Activated naive CD4-positive, alpha-beta T cell treated with anti-CD3 and anti-CD28 coated beads, Interleukin-2, amount 50 U/mL, for 24 hours (primary cell): ENCODE measurements around the gene IL32.

Experiments used
- H3K27ac Mint-ChIP-seq: one replicate; pipeline ENCODE4 v1.8.0; 2021; ENCODE audit warnings: mild to moderate bottlenecking, mixed read lengths
- H3K27me3 Mint-ChIP-seq: one replicate; pipeline ENCODE4 v1.8.0; 2021; ENCODE audit warnings: mixed read lengths
- H3K36me3 Mint-ChIP-seq: one replicate; pipeline ENCODE4 v1.8.0; 2021; ENCODE audit warnings: mixed read lengths
- H3K4me1 Mint-ChIP-seq: one replicate; pipeline ENCODE4 v1.8.0; 2021; ENCODE audit warnings: mixed read lengths
- H3K4me3 Mint-ChIP-seq: one replicate; pipeline ENCODE4 v1.8.0; 2021; ENCODE audit warnings: mild to moderate bottlenecking, mixed read lengths
- H3K9me3 Mint-ChIP-seq: one replicate; pipeline ENCODE4 v1.8.0; 2021; ENCODE audit warnings: mixed read lengths

The IL32 gene

GRCh38 chr16:3065069-3065741 is at the start of gene IL32:
TSS of gene IL32 (plus strand) at chr16:3065640. CDS start at chr16:3065812, 172 bp downstream.
- H3K36me3 Mint-ChIP-seq: peaks cover 14% of the 10 kb centered on the region
- H3K27ac Mint-ChIP-seq: peak within 1 kb of the TSS; percentile 99
- H3K4me1 Mint-ChIP-seq: peaks cover 60% of the 10 kb centered on the region
- no peaks in the 10 kb centered on the region for H3K9me3 Mint-ChIP-seq
- H3K27me3 Mint-ChIP-seq: no peaks in the 10 kb centered on the region
- H3K4me3 Mint-ChIP-seq: peak within 1 kb of the TSS; percentile 100

- peaks cover 2% of the 10 kb centered on the region for H3K27me3 Mint-ChIP-seq
Measured at GRCh38 chr16:3015865-3016521, 49.4 kb upstream of the IL32 start.

GRCh38 chr16:3017344-3017743 is 48.1 kb upstream of the IL32 start:
- peaks cover 2% of the 10 kb centered on the region for H3K27me3 Mint-ChIP-seq
- no peaks in the 10 kb centered on the region for H3K36me3 Mint-ChIP-seq
- no peaks in the 10 kb centered on the region for H3K9me3 Mint-ChIP-seq
- H3K27ac Mint-ChIP-seq: no peak overlapping the region
- H3K4me3 Mint-ChIP-seq: no peak overlapping the region
- H3K4me1 Mint-ChIP-seq: peaks cover 25% of the 10 kb centered on the region

More at GRCh38 chr16:3015865-3016521, 49.4 kb upstream of the IL32 start:
- Mint-ChIP-seq H3K4me1 (peaks cover 12% of the 10 kb centered on the region), H3K36me3 (no peaks in the 10 kb centered on the region), H3K4me3 (no peak overlapping the region), H3K9me3 (no peaks in the 10 kb centered on the region), H3K27ac (no peak overlapping the region)

- no peaks in the 10 kb centered on the region for H3K9me3 Mint-ChIP-seq
- peaks cover 2% of the 10 kb centered on the region for H3K27me3 Mint-ChIP-seq
- H3K27ac Mint-ChIP-seq: no peak within 1 kb of the TSS
- peaks cover 31% of the 10 kb centered on the region for H3K4me1 Mint-ChIP-seq
- no peaks in the 10 kb centered on the region for H3K36me3 Mint-ChIP-seq
- peak within 1 kb of the TSS; percentile 19 for H3K4me3 Mint-ChIP-seq
Measured at GRCh38 chr16:3017794-3018506, 47.5 kb upstream of the IL32 start, which contains the start of gene CLDN6. TSS of gene CLDN6 (minus strand) at chr16:3018183. CDS start at chr16:3016021, 2,162 bp downstream.

- Mint-ChIP-seq H3K36me3 (peaks cover 3% of the 10 kb centered on the region), H3K27me3 (peaks cover 2% of the 10 kb centered on the region), H3K4me1 (peaks cover 42% of the 10 kb centered on the region), H3K9me3 (no peaks in the 10 kb centered on the region), H3K4me3 (peak overlapping the region; percentile 91), H3K27ac (peak overlapping the region; percentile 77)
Measured at GRCh38 chr16:3019594-3020246, 45.7 kb upstream of the IL32 start.

- Mint-ChIP-seq H3K4me3 (peak within 1 kb of the TSS; percentile 97), H3K9me3 (no peaks in the 10 kb centered on the region), H3K27me3 (peaks cover 2% of the 10 kb centered on the region), H3K36me3 (peaks cover 3% of the 10 kb centered on the region), H3K27ac (peak within 1 kb of the TSS; percentile 93), H3K4me1 (peaks cover 45% of the 10 kb centered on the region)
Measured at GRCh38 chr16:3020247-3020603, 45.2 kb upstream of the IL32 start, which contains the start of gene TNFRSF12A. TSS of gene TNFRSF12A (plus strand) at chr16:3020368. CDS start at chr16:3020398, 30 bp downstream.

- H3K27ac Mint-ChIP-seq: peak overlapping the region; percentile 93
- H3K4me1 Mint-ChIP-seq: peaks cover 47% of the 10 kb centered on the region
- no peaks in the 10 kb centered on the region for H3K9me3 Mint-ChIP-seq
- peak overlapping the region; percentile 97 for H3K4me3 Mint-ChIP-seq
- peaks cover 2% of the 10 kb centered on the region for H3K27me3 Mint-ChIP-seq
- peaks cover 3% of the 10 kb centered on the region for H3K36me3 Mint-ChIP-seq
Measured at GRCh38 chr16:3020604-3021448, 44.6 kb upstream of the IL32 start.

- H3K4me3 Mint-ChIP-seq: peak overlapping the region; percentile 97
- H3K4me1 Mint-ChIP-seq: peaks cover 47% of the 10 kb centered on the region
- peaks cover 3% of the 10 kb centered on the region for H3K36me3 Mint-ChIP-seq
- peak overlapping the region; percentile 93 for H3K27ac Mint-ChIP-seq
- no peaks in the 10 kb centered on the region for H3K9me3 Mint-ChIP-seq
- H3K27me3 Mint-ChIP-seq: no peaks in the 10 kb centered on the region
Measured at GRCh38 chr16:3021449-3022207, 43.8 kb upstream of the IL32 start.

GRCh38 chr16:3022208-3022683 is 43.2 kb upstream of the IL32 start:
- Mint-ChIP-seq H3K27ac (peak overlapping the region; percentile 93), H3K27me3 (no peaks in the 10 kb centered on the region), H3K4me3 (peak overlapping the region; percentile 97), H3K4me1 (peaks cover 47% of the 10 kb centered on the region), H3K9me3 (no peaks in the 10 kb centered on the region), H3K36me3 (peaks cover 3% of the 10 kb centered on the region)

- Mint-ChIP-seq H3K27ac (peak overlapping the region; percentile 93), H3K4me3 (peak overlapping the region; percentile 97), H3K4me1 (peaks cover 47% of the 10 kb centered on the region), H3K9me3 (no peaks in the 10 kb centered on the region), H3K27me3 (no peaks in the 10 kb centered on the region), H3K36me3 (peaks cover 3% of the 10 kb centered on the region)
Measured at GRCh38 chr16:3022684-3023414, 42.6 kb upstream of the IL32 start.

GRCh38 chr16:3023415-3023668 is 42.1 kb upstream of the IL32 start:
- Mint-ChIP-seq H3K9me3 (no peaks in the 10 kb centered on the region), H3K27me3 (no peaks in the 10 kb centered on the region), H3K4me3 (peak overlapping the region; percentile 97), H3K27ac (peak overlapping the region; percentile 98), H3K4me1 (peaks cover 47% of the 10 kb centered on the region), H3K36me3 (peaks cover 3% of the 10 kb centered on the region)

GRCh38 chr16:3023669-3024478 is 41.6 kb upstream of the IL32 start, which contains the start of the genes HCFC1R1 and THOC6:
TSS of gene HCFC1R1 (minus strand) at chr16:3023942. CDS start at chr16:3023941, 1 bp downstream.
TSS of gene THOC6 (plus strand) at chr16:3024035. CDS start at chr16:3024327, 292 bp downstream.
- Mint-ChIP-seq H3K4me1 (peaks cover 49% of the 10 kb centered on the region), H3K27ac (peak within 1 kb of the TSS; percentile 98), H3K9me3 (no peaks in the 10 kb centered on the region), H3K27me3 (peaks cover under 1% of the 10 kb centered on the region), H3K4me3 (peak within 1 kb of the TSS; percentile 97), H3K36me3 (peaks cover 3% of the 10 kb centered on the region)
